Keratinocyte (primary cell): Measurements from ENCODE around the gene LRFN4. TPM values are rescaled to one million over a fixed set of nuclear protein-coding genes. Genes with fewer than 3 reads are reported as not detected.

ENCODE experiments used
- DNase-seq: peaks from one replicate; pipeline ENCODE4 v3.0.0-alpha.2; 2011; ENCODE audit warnings: low read depth, missing footprints, low spot score
- FAIRE-seq: peaks from 2 replicates; lab custom pipeline; 2011; peaks lifted over from hg19 to GRCh38; lab: Jason Lieb, UNC
- H2AFZ ChIP-seq: 2 replicates; pipeline ENCODE4 v1.6.0; 2012; ENCODE audit warnings: low read length, control low read depth, inconsistent platforms; ENCODE audit not compliant: control insufficient read depth
- H3K27ac ChIP-seq: 2 replicates; pipeline ENCODE4 v1.5.1; 2011; ENCODE audit warnings: low read length; ENCODE audit not compliant: control insufficient read depth, insufficient read depth
- H3K27me3 ChIP-seq: 3 replicates; pipeline ENCODE4 v1.6.0; 2011; ENCODE audit warnings: low read length; ENCODE audit not compliant: control insufficient read depth, insufficient read depth; ENCODE audit errors: extremely low read depth
- H3K36me3 ChIP-seq, 2 experiments: 2 replicates in 1 of 2; 3 replicates in 1 of 2; pipeline ENCODE4 v1.5.1; 2011; ENCODE audit warnings: low read length in 2 of 2, mild to moderate bottlenecking in 1 of 2; ENCODE audit not compliant: control insufficient read depth in 2 of 2, insufficient read depth in 2 of 2; ENCODE audit errors: extremely low read depth in 1 of 2
- H3K4me1 ChIP-seq: 3 replicates; pipeline ENCODE4 v1.5.1; 2011; ENCODE audit warnings: low read length; ENCODE audit not compliant: control insufficient read depth, insufficient read depth; ENCODE audit errors: extremely low read depth
- H3K4me2 ChIP-seq: 3 replicates; pipeline ENCODE4 v1.6.0; 2011; ENCODE audit warnings: low read depth, low read length; ENCODE audit not compliant: control insufficient read depth, insufficient read depth; ENCODE audit errors: extremely low read depth
- H3K4me3 ChIP-seq, 3 experiments: fragments of 200-600 bp in 1 of 3; sonication (generic) in 1 of 3; 2 replicates in 2 of 3; 3 replicates in 1 of 3; pipeline ENCODE4 v1.5.1; 2011 to 2016; ENCODE audit warnings: low read length in 3 of 3, mild to moderate bottlenecking in 3 of 3, control low read depth in 2 of 3, inconsistent platforms in 1 of 3, low read depth in 1 of 3, mixed read lengths in 1 of 3, mixed run types in 1 of 3, moderate library complexity in 1 of 3; ENCODE audit not compliant: control insufficient read depth in 2 of 3, insufficient read depth in 2 of 3; ENCODE audit errors: extremely low read depth in 1 of 3
- H3K79me2 ChIP-seq: 2 replicates; pipeline ENCODE4 v1.6.0; 2012; ENCODE audit warnings: low read length; ENCODE audit not compliant: control insufficient read depth, insufficient read depth
- H3K9ac ChIP-seq: 3 replicates; pipeline ENCODE4 v1.6.0; 2011; ENCODE audit warnings: low read length; ENCODE audit not compliant: control insufficient read depth, insufficient read depth; ENCODE audit errors: extremely low read depth
- H3K9me1 ChIP-seq: 3 replicates; pipeline ENCODE4 v1.6.0; 2011; ENCODE audit warnings: low read length; ENCODE audit not compliant: control insufficient read depth, insufficient read depth; ENCODE audit errors: extremely low read depth
- H3K9me3 ChIP-seq: 2 replicates; pipeline ENCODE4 v1.5.1; 2012; ENCODE audit warnings: low read depth, low read length; ENCODE audit not compliant: control insufficient read depth
- H4K20me1 ChIP-seq: 3 replicates; pipeline ENCODE4 v1.6.0; 2011; ENCODE audit warnings: low read length; ENCODE audit not compliant: control insufficient read depth, insufficient read depth; ENCODE audit errors: extremely low read depth
- EZH2 ChIP-seq: IDR thresholded peaks from one replicate; pipeline ENCODE4 v1.6.1; 2012; ENCODE audit warnings: inconsistent platforms, mild to moderate bottlenecking, low read length, moderate library complexity
- dilution Hi-C: fragments of 300-500 bp; cut with MboI; formaldehyde crosslinking; loops from one replicate; pipeline ENCODE4 v1.7.0; 2020; ENCODE audit warnings: low sequenced_read_pairs; ENCODE audit not compliant: extremely low pct_ligation_motif_present
- polyA plus RNA-seq, 5 experiments: library from polyadenylated mRNA; depleted of rRNA in 3 of 5; stranded (reverse) in 3 of 5; stranded (forward) in 1 of 5; unstranded in 1 of 5; fragments of >200 nt; gene quantifications; 1 replicate in 1 of 5; 2 replicates in 3 of 5; 3 replicates in 1 of 5; pipeline versions ENCODE4 v1.2.1 to v1.2.3, GENCODE V29; 2011 to 2012; ENCODE audit warnings: missing spikeins in 2 of 5, low read depth in 1 of 5, low replicate concordance in 1 of 5
- TF ChIP-seq, protein P1 (sequence below), 3 experiments: IDR thresholded peaks in 1 of 3; conservative IDR thresholded peaks in 1 of 3; optimal IDR thresholded peaks in 1 of 3; 2 replicates in 2 of 3; 3 replicates in 1 of 3; pipeline versions ENCODE3 to v1.5.1; 2011; ENCODE audit warnings: low read length in 3 of 3, mild to moderate bottlenecking in 3 of 3, moderate library complexity in 2 of 3, control low read depth in 1 of 3, inconsistent platforms in 1 of 3; ENCODE audit not compliant: insufficient read depth in 2 of 3; ENCODE audit errors: extremely low read depth in 1 of 3

The LRFN4 gene
- polyA plus RNA-seq, 1 donor (not counting 4 experiments of a cell fraction or from before 2014, with no cell fraction given), result 1.1 TPM

DNA sequence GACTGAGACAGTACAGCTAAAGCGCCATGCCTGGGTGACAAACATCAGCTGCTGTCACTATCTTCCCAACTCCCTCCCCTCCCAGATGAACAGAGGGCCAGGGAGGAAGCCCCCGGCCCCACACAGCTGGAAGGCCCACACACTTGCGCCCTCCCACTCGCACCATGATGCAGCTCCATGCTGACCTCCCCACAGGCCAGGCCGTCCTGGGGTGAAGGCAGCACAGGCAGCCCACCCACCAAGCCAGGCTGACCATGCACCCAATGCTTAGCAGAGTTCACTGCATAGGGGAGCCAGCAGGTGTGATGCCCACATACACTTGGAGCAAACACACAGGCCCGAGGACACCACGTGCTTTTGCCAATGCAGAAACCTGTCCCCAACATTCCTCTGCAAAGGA lies 22.1 kb downstream of the LRFN4 start:
- H2AFZ ChIP-seq, result no peak overlapping the region
- H3K4me1 ChIP-seq, result peaks cover 46% of the 10 kb centered on the region
- no peak overlapping the region for H3K27ac ChIP-seq
- H3K4me3 ChIP-seq, result no peak overlapping the region
- dilution Hi-C loops, result no loop called here
- H3K27me3 ChIP-seq, result no peaks in the 10 kb centered on the region
- DNase-seq (no peak), FAIRE-seq (no peak)
- peaks cover 6% of the 10 kb centered on the region for H3K9me1 ChIP-seq
- TF ChIP-seq EZH2, result no peak
- TF ChIP-seq, protein P1, sequence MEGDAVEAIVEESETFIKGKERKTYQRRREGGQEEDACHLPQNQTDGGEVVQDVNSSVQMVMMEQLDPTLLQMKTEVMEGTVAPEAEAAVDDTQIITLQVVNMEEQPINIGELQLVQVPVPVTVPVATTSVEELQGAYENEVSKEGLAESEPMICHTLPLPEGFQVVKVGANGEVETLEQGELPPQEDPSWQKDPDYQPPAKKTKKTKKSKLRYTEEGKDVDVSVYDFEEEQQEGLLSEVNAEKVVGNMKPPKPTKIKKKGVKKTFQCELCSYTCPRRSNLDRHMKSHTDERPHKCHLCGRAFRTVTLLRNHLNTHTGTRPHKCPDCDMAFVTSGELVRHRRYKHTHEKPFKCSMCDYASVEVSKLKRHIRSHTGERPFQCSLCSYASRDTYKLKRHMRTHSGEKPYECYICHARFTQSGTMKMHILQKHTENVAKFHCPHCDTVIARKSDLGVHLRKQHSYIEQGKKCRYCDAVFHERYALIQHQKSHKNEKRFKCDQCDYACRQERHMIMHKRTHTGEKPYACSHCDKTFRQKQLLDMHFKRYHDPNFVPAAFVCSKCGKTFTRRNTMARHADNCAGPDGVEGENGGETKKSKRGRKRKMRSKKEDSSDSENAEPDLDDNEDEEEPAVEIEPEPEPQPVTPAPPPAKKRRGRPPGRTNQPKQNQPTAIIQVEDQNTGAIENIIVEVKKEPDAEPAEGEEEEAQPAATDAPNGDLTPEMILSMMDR (optimal IDR thresholded peaks at IDR 0.05 in 1 of 3, IDR thresholded peaks at IDR 0.05 in 1 of 3, conservative IDR thresholded peaks at IDR 0.05 in 1 of 3; ENCODE audit: extremely low read depth in 1 of 3, insufficient read depth in 2 of 3, low read length in 3 of 3), result no peak
- H3K4me2 ChIP-seq, result no peak overlapping the region
- H3K9me3 ChIP-seq, result no peaks in the 10 kb centered on the region
- H4K20me1 ChIP-seq, result peaks cover 23% of the 10 kb centered on the region
- no peak overlapping the region for H3K9ac ChIP-seq
- peaks cover 2 to 4% of the 10 kb centered on the region in 2 experiments for H3K36me3 ChIP-seq
- peaks cover 13% of the 10 kb centered on the region for H3K79me2 ChIP-seq

DNA sequence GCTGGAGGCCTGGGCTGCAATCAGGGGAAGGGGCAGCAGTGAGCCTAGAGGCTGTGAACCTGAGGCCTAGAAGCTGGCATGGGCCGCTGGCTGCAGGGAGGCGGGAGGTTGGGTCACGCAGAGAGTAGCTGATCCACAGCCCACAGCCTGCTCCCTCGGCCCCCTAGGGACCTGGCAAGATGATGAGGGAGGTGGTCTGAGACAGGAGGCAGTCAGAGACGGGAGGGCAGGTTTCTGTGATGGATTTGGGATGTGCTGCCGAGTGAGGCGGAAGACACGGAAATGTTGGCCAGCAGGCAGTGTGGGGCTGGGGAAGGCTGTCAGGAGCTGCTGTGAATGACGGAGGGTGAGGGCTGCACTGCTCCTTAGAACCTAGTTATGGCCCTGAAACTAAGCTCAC lies 22.7 kb downstream of the LRFN4 start:
- Histone ChIP-seq H3K79me2 (peaks cover 13% of the 10 kb centered on the region), H2AFZ (no peak overlapping the region), H3K4me2 (no peak overlapping the region), H3K27me3 (no peaks in the 10 kb centered on the region), H3K9me1 (peaks cover 6% of the 10 kb centered on the region), H3K9ac (no peak overlapping the region), H3K27ac (no peak overlapping the region), H3K4me3 (no peak overlapping the region), H4K20me1 (peaks cover 23% of the 10 kb centered on the region), H3K4me1 (peaks cover 46% of the 10 kb centered on the region), H3K9me3 (no peaks in the 10 kb centered on the region), H3K36me3 (peaks cover 2 to 4% of the 10 kb centered on the region in 2 experiments)
- DNase-seq (no peak), FAIRE-seq (no peak)
- TF ChIP-seq, protein P1 (optimal IDR thresholded peaks at IDR 0.05 in 1 of 3, IDR thresholded peaks at IDR 0.05 in 1 of 3, conservative IDR thresholded peaks at IDR 0.05 in 1 of 3; ENCODE audit: extremely low read depth in 1 of 3, insufficient read depth in 2 of 3, low read length in 3 of 3), result no peak
- TF ChIP-seq EZH2, result no peak
- dilution Hi-C loops, result no loop called here
